ENCODE results near the gene CDC14B. TPM values are rescaled to one million over a fixed set of nuclear protein-coding genes. Genes with fewer than 3 reads are reported as not detected.

CDC14B gene
- total RNA-seq, 4 donors from 2014 or later, result 45.9 to 59.8 (median 47.2) TPM

GRCh38 chr9:96480736-96481135 lies 138.9 kb downstream of the CDC14B start:
- no peak for TF ChIP-seq CTCF (IDR thresholded peaks at IDR 0.05; ENCODE audit: low read depth)

GRCh38 chr9:96478829-96479371 lies 140.7 kb downstream of the CDC14B start:
- TF ChIP-seq CTCF (IDR thresholded peaks at IDR 0.05; ENCODE audit: low read depth), result no peak

- no peak for TF ChIP-seq CTCF (IDR thresholded peaks at IDR 0.05; ENCODE audit: low read depth)
Observed at GRCh38 chr9:96476591-96476990, 143.1 kb downstream of the CDC14B start.

- no peak for TF ChIP-seq CTCF (IDR thresholded peaks at IDR 0.05; ENCODE audit: low read depth)
Observed at GRCh38 chr9:96476013-96476412, 143.6 kb downstream of the CDC14B start.

- no peak for TF ChIP-seq CTCF (IDR thresholded peaks at IDR 0.05; ENCODE audit: low read depth)
Observed at GRCh38 chr9:96467784-96468183, 151.9 kb downstream of the CDC14B start.

GRCh38 chr9:96464426-96464825 lies 155.2 kb downstream of the CDC14B start:
- no peak for TF ChIP-seq CTCF (IDR thresholded peaks at IDR 0.05; ENCODE audit: low read depth)

GRCh38 chr9:96462541-96462940 lies 157.1 kb downstream of the CDC14B start:
- TF ChIP-seq CTCF (IDR thresholded peaks at IDR 0.05; ENCODE audit: low read depth), result no peak
